Renal cortex interstitium (tissue), 11 donors: ENCODE measurements around the gene ZNF213. TPM values are rescaled to one million over a fixed set of nuclear protein-coding genes. Genes with fewer than 3 reads are reported as not detected.
"Not testable (repeated sequence)": the region's sequence is repeated elsewhere in the genome, so short reads cannot be mapped to it uniquely, and the experiment has no call there.

Source experiments
- DNase-seq, 11 donors: peaks; one replicate each; pipeline ENCODE4 v3.0.0-alpha.2; 2013; ENCODE audit warnings: low read depth in 9 of 11, low spot score in 4 of 11; ENCODE audit errors: extremely low read depth in 1 of 11
- polyA plus RNA-seq, 3 donors: library from polyadenylated mRNA; unstranded; fragments of 120-200 nt; gene quantifications; one replicate each; pipeline ENCODE4 v1.2.1, GENCODE V29; 2013; ENCODE audit not compliant: insufficient read length in 3 of 3

Gene ZNF213
- polyA plus RNA-seq, 3 donors = 8.6 to 17.5 (median 13.3) TPM

DNA sequence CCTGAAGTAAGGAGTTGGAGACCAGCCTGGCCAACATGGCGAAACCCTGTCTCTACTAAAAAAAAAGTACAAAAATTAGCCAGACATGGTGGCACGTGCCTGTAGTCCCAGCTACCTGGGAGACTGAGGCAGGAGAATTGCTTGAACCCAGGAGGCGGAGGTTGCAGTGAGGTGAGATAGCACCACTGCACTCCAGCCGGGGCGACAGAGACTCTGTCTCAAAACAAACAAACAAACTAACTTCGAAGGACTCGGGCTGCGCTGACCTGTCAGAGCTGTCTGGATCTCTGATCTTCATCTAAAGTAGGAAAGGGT lies 47.4 kb downstream of the ZNF213 start:
- DNase-seq = not testable (repeated sequence)

GRCh38 chr16:3182608-3183444 lies 48.0 kb downstream of the ZNF213 start:
- no peak for DNase-seq

GRCh38 chr16:3183445-3184139 lies 48.8 kb downstream of the ZNF213 start:
- DNase-seq = no peak

- DNase-seq = no peak
Observed at GRCh38 chr16:3186946-3187690, 52.3 kb downstream of the ZNF213 start.

DNA sequence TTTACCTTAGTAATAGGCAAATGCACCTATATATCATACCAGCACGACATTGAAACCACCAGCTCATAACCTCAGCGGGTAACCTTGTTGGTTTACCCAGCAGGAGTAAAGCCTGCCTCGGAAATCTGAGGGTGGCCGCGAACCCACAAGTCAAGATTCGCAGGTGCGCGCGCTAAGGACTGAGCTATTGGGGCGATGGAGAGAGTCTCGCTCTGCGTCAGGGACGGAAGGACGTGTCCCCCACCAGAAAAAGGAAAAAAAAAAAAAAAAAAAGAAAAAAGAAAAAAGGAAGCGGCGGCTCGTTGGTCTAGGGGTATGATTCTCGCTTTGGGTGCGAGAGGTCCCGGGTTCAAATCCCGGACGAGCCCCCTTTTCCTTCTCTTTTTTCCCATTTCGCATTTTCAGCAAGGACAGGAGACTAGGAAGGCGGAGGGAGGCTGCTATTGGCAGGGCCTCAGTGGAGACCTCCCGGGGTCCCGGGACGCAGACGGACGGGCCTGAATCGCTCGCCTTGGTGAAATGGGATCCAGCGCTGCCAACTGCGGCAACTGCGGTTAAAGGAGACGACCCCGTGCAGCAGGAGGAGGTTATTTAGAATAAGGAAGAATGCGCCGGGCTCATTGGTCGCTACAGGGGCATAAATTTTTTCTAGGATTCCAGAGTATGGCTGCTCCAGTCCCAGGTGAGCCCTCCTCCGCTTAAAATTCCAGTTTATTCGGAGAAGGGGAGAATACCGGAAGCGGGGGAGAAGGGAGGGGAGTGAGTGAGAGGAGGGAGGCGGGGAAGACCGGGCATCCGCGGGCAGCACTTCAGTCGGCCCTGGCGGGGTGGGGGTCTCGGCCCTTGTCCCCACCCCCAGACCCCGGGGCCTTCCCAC lies 53.2 kb downstream of the ZNF213 start, which contains the start of gene OR1F1:
TSS of gene OR1F1 (plus strand) at position 407 of the 877 bp plus-strand sequence.
- no peak for DNase-seq

DNA sequence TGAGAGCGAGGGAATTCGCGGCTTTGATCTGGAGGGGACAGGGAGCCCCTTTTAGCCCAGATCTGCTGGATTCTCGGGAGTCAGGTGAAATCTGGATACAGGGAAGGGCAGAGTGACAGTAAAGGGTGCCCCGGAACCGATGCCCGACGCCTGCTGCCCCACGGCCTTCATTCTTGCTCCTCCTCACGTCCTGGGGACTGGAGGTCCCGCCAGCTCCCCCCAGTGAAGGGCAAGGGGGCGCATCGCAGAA lies 53.8 kb downstream of the ZNF213 start:
- no peak for DNase-seq

- no peak for DNase-seq
Observed at GRCh38 chr16:3188925-3189825, 54.3 kb downstream of the ZNF213 start.

DNA sequence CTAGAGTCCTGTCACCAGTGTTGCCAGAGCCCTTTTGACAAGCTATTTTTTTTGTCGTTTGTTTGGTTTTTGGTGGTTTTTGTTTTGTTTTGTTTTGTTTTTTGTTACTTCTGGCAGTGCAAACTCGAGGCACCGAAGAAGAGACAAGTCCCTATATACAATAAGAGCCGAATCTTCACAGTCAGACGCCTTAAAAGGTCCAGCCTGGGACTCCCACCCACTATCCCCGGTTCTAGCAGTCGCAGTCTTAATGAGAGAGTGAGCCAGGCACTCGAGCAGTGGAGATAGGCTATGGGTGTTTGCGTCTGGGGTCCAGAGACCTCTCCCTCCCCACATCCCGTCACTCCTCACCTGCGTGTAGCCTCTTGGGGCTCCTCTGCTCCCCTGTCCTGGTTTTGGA lies 55.0 kb downstream of the ZNF213 start:
- no peak for DNase-seq

GRCh38 chr16:3190949-3191353 lies 56.1 kb downstream of the ZNF213 start:
- no peak for DNase-seq

Other genes starting within 250 kb of the ZNF213 start
- gene FLYWCH1, start 223.1 kb upstream of the ZNF213 start, polyA plus RNA-seq = 10 to 100 TPM; 17.8 to 45.4 (median 31.1) TPM
- 1 to 10 TPM; 1.3 to 2.6 (median 2.0) TPM for gene KREMEN2, start 170.8 kb upstream of the ZNF213 start, polyA plus RNA-seq
- gene PAQR4, start 165.7 kb upstream of the ZNF213 start, polyA plus RNA-seq = 10 to 100 TPM in 1 of 3 donors, 1 to 10 TPM in 2; 8.1 to 12.5 (median 8.3) TPM
- 10 to 100 TPM; 11.7 to 22.4 (median 18.8) TPM for gene PKMYT1, start 154.6 kb upstream of the ZNF213 start, polyA plus RNA-seq
- gene CLDN9, start 122.1 kb upstream of the ZNF213 start, polyA plus RNA-seq = 1 to 10 TPM; 1.7 to 3.2 (median 2.5) TPM
- gene CLDN6, start 116.8 kb upstream of the ZNF213 start, polyA plus RNA-seq = 10 to 100 TPM; 33.8 to 42.0 (median 34.4) TPM
- gene TNFRSF12A, start 114.7 kb upstream of the ZNF213 start, polyA plus RNA-seq = 10 to 100 TPM in 2 of 3 donors, 1 to 10 TPM in 1; 6.7 to 17.6 (median 12.9) TPM
- gene HCFC1R1, start 111.1 kb upstream of the ZNF213 start, polyA plus RNA-seq = 10 to 100 TPM; 59.0 to 77.2 (median 64.2) TPM
- gene THOC6, start 111.0 kb upstream of the ZNF213 start, polyA plus RNA-seq = 10 to 100 TPM; 28.2 to 35.9 (median 30.5) TPM
- gene BICDL2, start 98.1 kb upstream of the ZNF213 start, polyA plus RNA-seq = 1 to 10 TPM; 1.0 to 2.5 (median 2.0) TPM
- gene MMP25, start 88.5 kb upstream of the ZNF213 start, polyA plus RNA-seq = 1 to 10 TPM; 1.4 to 2.9 (median 1.9) TPM
- gene IL32, start 69.4 kb upstream of the ZNF213 start, polyA plus RNA-seq = 10 to 100 TPM; 26.8 to 38.3 (median 29.6) TPM
- gene ZSCAN10, start 35.7 kb upstream of the ZNF213 start, polyA plus RNA-seq = under 1 TPM in 2 of 3 donors, not detected in 1; 0.26 to 0.27 TPM
- 10 to 100 TPM; 14.2 to 18.3 (median 18.0) TPM for gene ZNF205, start 22.4 kb upstream of the ZNF213 start, polyA plus RNA-seq
- gene OR1F1, start 53.2 kb downstream of the ZNF213 start, polyA plus RNA-seq = not detected
- gene ZNF200, start 100.1 kb downstream of the ZNF213 start, polyA plus RNA-seq = 10 to 100 TPM; 12.4 to 15.7 (median 14.9) TPM
- under 1 TPM; 0.19 to 0.47 (median 0.24) TPM for gene MEFV, start 121.6 kb downstream of the ZNF213 start, polyA plus RNA-seq
- 10 to 100 TPM; 46.9 to 50.4 (median 49.5) TPM for gene ZNF263, start 148.5 kb downstream of the ZNF213 start, polyA plus RNA-seq
- gene TIGD7, start 170.4 kb downstream of the ZNF213 start, polyA plus RNA-seq = 10 to 100 TPM; 11.1 to 13.7 (median 13.5) TPM
- gene ZNF75A, start 170.5 kb downstream of the ZNF213 start, polyA plus RNA-seq = 10 to 100 TPM; 46.3 to 60.4 (median 59.3) TPM
- 1 to 10 TPM in 1 of 3 donors, under 1 TPM in 2; 0.59 to 1.1 (median 0.59) TPM for gene OR2C1, start 220.9 kb downstream of the ZNF213 start, polyA plus RNA-seq